ENCODE measurements around the gene P2RY4. TPM values are rescaled to one million over a fixed set of nuclear protein-coding genes. Genes with fewer than 3 reads are reported as not detected.

P2RY4 gene
- total and polyA plus RNA-seq, 2 of the 4 experiments (the other 2 are of a cell fraction) = 0.14 TPM; not detected in 1

- no peak for DNase-seq
- no peak within 1 kb of the TSS for H2AFZ ChIP-seq (replicated peaks; ENCODE audit: low read length, poor library complexity)
- WGBS, 2 experiments (ENCODE audit: extremely low coverage in 2 of 2, insufficient read length in 1 of 2) = 40% methylated on average over 1 of the region's 3 CpGs; no CpG with 5 or more reads in 1 of the 2 experiments
Measured at GRCh38 chrX:70234355-70234754, 25.6 kb downstream of the P2RY4 start, which contains the start of gene AWAT1. TSS of gene AWAT1 (plus strand) at chrX:70234655. CDS start at chrX:70234696, 41 bp downstream.

More at GRCh38 chrX:70234355-70234754, 25.6 kb downstream of the P2RY4 start, which contains the start of gene AWAT1:
- H3K9me1 ChIP-seq (ENCODE audit: insufficient read depth, low read length) = no peaks in the 10 kb centered on the region
- no peak within 1 kb of the TSS for H4K5ac ChIP-seq (ENCODE audit: low read depth, low read length)
- no peaks in the 10 kb centered on the region for H3K36me3 ChIP-seq (ENCODE audit: control insufficient read depth, insufficient read depth, low read length)
- H4K8ac ChIP-seq (ENCODE audit: low read depth in 2 of 2, low read length in 2 of 2) = no peak within 1 kb of the TSS
- H3K9ac ChIP-seq (ENCODE audit: low read depth, low read length) = no peak within 1 kb of the TSS
- no peaks in the 10 kb centered on the region for H4K20me1 ChIP-seq (ENCODE audit: insufficient read depth, low read length)
- ATAC-seq (ENCODE audit: low read depth) = no peak
- CTCF ChIA-PET = interaction anchor here (0.6 kb wide), 1 partner anchor 181 kb away, joined by 3 read pairs; no protein-coding TSS in a partner anchor
- H3K18ac ChIP-seq (ENCODE audit: low read depth, low read length) = no peak within 1 kb of the TSS
- intact Hi-C loops (cut with micrococcal nuclease) (no loop called here), in situ Hi-C loops (cut with MboI; ENCODE audit: low sequenced_read_pairs) (no loop called here), dilution Hi-C loops (cut with HindIII; ENCODE audit: low sequenced_read_pairs, unreplicated experiment) (no loop called here)
- POLR2A ChIA-PET (ENCODE audit: unreplicated experiment) = no interaction called here
- H3K4me2 ChIP-seq (ENCODE audit: low read depth, low read length) = no peak within 1 kb of the TSS
- H4K91ac ChIP-seq (ENCODE audit: insufficient read depth, low read depth, low read length) = no peak within 1 kb of the TSS
- H2AK9ac ChIP-seq (replicated peaks; ENCODE audit: low read depth, low read length, poor library complexity) = no peak within 1 kb of the TSS
- H2BK120ac ChIP-seq (ENCODE audit: low read depth, low read length) = no peak within 1 kb of the TSS
- no peak within 1 kb of the TSS for H3K4ac ChIP-seq (ENCODE audit: low read depth, low read length)
- no peaks in the 10 kb centered on the region for H3K9me3 ChIP-seq (ENCODE audit: control insufficient read depth, insufficient read depth, low read length)
- H3K23ac ChIP-seq (ENCODE audit: low read depth, low read length) = no peak within 1 kb of the TSS
- H3K79me1 ChIP-seq (ENCODE audit: low read depth in 1 of 2, low read length in 2 of 2) = no peaks in the 10 kb centered on the region
- no peak within 1 kb of the TSS for H2BK15ac ChIP-seq (ENCODE audit: low read depth, low read length)
- no peak within 1 kb of the TSS for H3K14ac ChIP-seq (replicated peaks; ENCODE audit: low read depth, low read length)
- TF ChIP-seq CTCF (conservative IDR thresholded peaks at IDR 0.05; ENCODE audit: low read depth, low read length) (no peak), MAFK (IDR thresholded peaks at IDR 0.05; ENCODE audit: low read depth, low read length) (no peak), POLR2A (IDR thresholded peaks at IDR 0.05; ENCODE audit: low read depth, low read length) (no peak), USF2 (IDR thresholded peaks at IDR 0.05; ENCODE audit: low read depth, low read length) (no peak), CEBPB (IDR thresholded peaks at IDR 0.05; ENCODE audit: low read depth, low read length) (no peak), SMC3 (IDR thresholded peaks at IDR 0.05; ENCODE audit: low read depth, low read length) (no peak), CHD1 (IDR thresholded peaks at IDR 0.05; ENCODE audit: low read depth, low read length) (no peak), ELK1 (IDR thresholded peaks at IDR 0.05; ENCODE audit: borderline replicate concordance, low read depth, low read length) (no peak), MXI1 (IDR thresholded peaks at IDR 0.05; ENCODE audit: borderline replicate concordance, low read depth, low read length) (no peak), RCOR1 (IDR thresholded peaks at IDR 0.05; ENCODE audit: insufficient replicate concordance, low read length) (no peak), RAD21 (IDR thresholded peaks at IDR 0.05; ENCODE audit: low read length) (no peak)
- no peak within 1 kb of the TSS for H2AK5ac ChIP-seq (ENCODE audit: low read depth, low read length)
- H3K27ac ChIP-seq (ENCODE audit: insufficient read depth, low read length) = no peak within 1 kb of the TSS
- H3K56ac ChIP-seq (ENCODE audit: extremely low read depth, insufficient read depth, low read length) = no peak within 1 kb of the TSS
- H3K27me3 ChIP-seq (ENCODE audit: control insufficient read depth, insufficient read depth, low read length) = peaks cover 29% of the 10 kb centered on the region
- no peak within 1 kb of the TSS for H3K4me3 ChIP-seq (ENCODE audit: insufficient read depth, low read depth, low read length)
- no TSS peak for BruUV-seq (replicated peaks)
- no peaks in the 10 kb centered on the region for H3K4me1 ChIP-seq (ENCODE audit: control insufficient read depth, insufficient read depth, low read length)
- no peak within 1 kb of the TSS for H2BK5ac ChIP-seq (ENCODE audit: low read depth, low read length, poor library complexity, severe bottlenecking)
- H2BK20ac ChIP-seq (ENCODE audit: low read depth, low read length) = no peak within 1 kb of the TSS

Data from IMR-90 (cell line).